Midbrain (tissue), 1 donor: Measurements from ENCODE around the gene CPXM2.

ENCODE experiments used
- DNase-seq: peaks from one replicate; lab custom pipeline; 2025; lab: John Stamatoyannopoulos, UW

CPXM2 gene

DNA sequence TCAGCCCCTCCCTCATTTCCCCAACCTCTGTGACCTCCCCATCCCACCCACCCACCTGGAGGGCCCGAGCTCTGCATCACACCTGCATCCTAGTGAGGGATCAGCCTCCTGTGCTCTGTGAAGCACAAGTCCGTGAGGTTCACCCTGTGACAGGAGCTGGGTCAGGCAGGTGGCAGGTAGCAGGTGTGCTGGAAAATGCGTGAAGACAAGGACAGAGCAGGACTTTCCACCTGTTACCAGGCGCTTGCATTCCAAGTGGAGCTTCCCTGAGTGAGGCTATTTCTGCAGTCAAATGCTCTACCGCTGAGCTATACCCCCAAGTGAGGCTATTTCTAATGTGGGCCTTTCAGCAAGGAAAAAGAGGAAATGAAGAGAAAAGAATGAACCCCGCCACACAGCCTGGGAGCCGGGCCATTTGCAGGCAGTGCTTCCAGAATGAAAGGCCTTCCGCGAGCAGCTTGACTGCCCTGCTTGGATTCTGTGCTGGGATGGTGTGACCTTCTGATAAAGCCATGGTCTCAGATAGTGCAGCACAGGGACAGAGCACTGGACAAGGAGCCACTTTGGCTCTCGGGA, 13.3 kb upstream of the CPXM2 start:
- DNase-seq = peak; percentile 42

- no peak for DNase-seq
Observed at GRCh38 chr10:123903621-123904020, 12.0 kb upstream of the CPXM2 start.

- DNase-seq = no peak
Observed at GRCh38 chr10:123901621-123902020, 10.0 kb upstream of the CPXM2 start.

DNA sequence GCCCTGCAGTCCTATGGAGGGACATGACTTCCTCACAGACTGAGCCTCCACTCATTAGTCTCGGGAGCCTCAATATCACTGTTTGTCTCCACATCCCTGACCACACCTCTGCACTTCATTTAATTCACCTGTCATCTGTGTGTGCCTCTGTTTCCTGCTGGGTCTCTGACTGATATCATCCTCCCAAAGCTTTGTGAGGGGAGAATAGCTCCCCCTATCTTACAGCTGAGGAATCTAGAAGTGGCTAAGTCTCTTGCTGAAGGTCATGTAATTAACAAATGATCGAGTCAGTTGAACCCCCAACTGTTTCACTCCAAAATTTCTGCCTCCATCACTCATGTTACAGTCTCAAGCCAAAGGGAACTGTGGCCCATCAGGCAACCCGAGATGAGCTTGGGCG, 5.5 kb upstream of the CPXM2 start:
- DNase-seq = no peak

- DNase-seq = no peak
Observed at GRCh38 chr10:123896246-123896927, 4.8 kb upstream of the CPXM2 start.

- DNase-seq = no peak
Observed at GRCh38 chr10:123893651-123894050, 2.0 kb upstream of the CPXM2 start.

DNA sequence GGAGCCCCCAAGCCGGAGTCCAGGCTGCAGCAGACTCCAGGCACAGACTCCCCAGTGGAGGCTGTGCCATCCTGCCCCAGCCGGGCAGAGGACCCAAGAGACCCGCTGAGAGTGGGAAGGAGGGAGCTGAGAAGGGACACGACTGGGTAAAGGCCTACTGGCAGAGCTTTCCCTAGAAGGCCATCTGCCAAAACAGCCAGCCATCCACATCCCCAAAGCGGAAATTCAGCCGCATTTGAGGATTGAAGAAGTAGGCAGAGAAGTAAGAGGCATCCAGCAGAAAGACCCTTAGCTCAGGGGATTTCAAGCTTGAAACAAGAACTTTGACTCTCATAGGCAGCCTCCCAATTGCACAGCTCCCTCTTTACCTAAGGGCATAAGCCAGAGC, 857 bp downstream of the CPXM2 start:
- DNase-seq = no peak

GRCh38 chr10:123890226-123890625, 1.4 kb downstream of the CPXM2 start:
- DNase-seq = peak; percentile 34

GRCh38 chr10:123889821-123890220, 1.8 kb downstream of the CPXM2 start:
- no peak for DNase-seq

DNA sequence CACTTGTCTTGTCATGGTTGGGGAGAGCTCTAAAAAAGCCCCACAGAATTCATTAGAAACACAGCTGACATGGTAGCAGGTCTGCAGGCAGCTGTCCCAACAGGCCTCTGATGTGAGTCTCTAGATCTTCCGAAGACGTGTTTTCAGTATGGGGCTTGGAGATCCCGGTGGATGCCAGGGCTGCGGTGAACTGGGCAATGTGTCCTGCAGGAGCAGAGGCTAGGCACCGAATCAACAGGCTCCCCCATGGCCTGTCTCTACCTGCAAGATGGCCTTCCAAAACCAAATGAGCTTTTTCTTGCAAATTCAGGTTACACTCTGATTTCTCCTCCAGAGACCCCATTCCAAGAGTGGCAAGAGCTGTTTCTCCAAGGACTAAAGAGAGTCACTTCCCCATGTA, 2.9 kb downstream of the CPXM2 start:
- DNase-seq = no peak

DNA sequence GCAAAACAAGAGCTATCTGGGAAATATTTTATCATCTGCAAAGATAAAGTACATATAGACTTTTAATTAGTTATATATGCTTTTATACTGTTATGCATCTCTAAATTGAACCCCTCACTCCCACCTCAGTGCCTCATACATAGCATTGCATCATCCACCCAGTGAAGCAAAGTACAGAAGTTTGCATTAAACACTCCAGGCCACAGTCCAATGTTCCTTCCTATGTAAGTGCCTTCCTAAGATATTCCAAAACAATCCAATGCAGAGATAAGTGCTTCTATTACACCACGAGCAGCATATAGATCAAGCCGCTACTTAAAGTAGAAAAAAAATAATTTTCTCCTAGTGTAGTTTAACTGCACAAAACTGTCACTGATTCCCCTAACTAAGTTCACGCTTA, 3.4 kb downstream of the CPXM2 start:
- no peak for DNase-seq

GRCh38 chr10:123886292-123886691, 5.3 kb downstream of the CPXM2 start:
- DNase-seq = peak; percentile 37

GRCh38 chr10:123885406-123886170, 6.0 kb downstream of the CPXM2 start:
- no peak for DNase-seq

DNA sequence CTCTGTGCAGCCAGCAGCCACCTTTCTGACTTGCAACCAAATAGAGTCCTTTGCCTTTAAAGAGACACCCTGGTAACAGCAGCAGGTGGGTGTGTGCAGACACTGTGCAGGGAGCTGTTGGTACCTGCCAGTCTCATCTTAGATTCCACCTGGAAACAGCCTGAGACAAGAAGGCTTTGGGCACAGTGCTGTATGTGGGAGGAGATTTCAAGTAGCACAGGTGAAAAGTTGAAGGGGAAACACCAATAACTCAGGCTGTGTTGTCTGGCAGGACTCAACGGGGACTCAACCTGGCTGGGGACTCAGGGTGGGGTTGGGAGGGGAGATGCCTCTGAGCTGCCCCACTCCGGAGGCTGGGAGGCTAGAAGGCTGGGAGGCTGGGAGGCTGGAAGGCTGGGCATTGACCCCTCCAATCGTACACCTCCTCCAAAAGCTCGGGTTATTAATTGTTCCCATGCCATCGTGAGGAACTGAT, 6.7 kb downstream of the CPXM2 start:
- DNase-seq = no peak

DNA sequence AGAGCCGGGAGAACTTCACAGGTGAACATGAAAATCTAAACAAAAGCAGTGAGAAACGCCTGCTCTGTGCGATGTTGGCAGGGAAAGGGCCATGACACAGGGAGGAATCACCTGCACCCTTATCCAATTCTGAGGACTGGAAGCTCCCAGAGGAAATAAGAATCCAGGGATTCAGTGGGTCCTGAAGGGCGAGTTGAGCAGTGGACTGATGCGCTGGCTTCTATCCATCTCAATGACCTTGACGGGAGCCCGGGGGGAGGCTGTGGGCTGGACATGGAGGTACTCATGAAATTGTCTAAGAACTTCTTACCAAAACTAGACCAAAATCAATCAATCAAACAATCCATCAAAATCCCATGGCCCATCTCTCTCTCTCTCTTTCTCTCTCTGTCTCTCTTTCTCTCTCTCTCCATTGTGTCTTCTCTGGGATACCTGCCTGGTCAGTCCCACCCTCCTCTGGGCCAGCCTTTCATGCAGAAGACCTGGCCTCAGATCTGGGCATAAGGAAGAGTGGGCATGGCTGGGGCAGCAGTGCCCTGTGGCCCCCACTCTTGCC, 7.2 kb downstream of the CPXM2 start:
- no peak for DNase-seq

- no peak for DNase-seq
Observed at GRCh38 chr10:123883673-123884320, 7.8 kb downstream of the CPXM2 start.

GRCh38 chr10:123882681-123883445, 8.7 kb downstream of the CPXM2 start:
- no peak for DNase-seq

GRCh38 chr10:123882177-123882576, 9.4 kb downstream of the CPXM2 start:
- DNase-seq = no peak

GRCh38 chr10:123879606-123880257, 11.9 kb downstream of the CPXM2 start:
- no peak for DNase-seq

GRCh38 chr10:123878666-123879303, 12.8 kb downstream of the CPXM2 start:
- DNase-seq = no peak

- DNase-seq = no peak
Observed at GRCh38 chr10:123870260-123870659, 21.3 kb downstream of the CPXM2 start.
